Right lobe of liver (tissue), 6 donors: Measurements from ENCODE around the gene LARP6. TPM values are rescaled to one million over a fixed set of nuclear protein-coding genes. Genes with fewer than 3 reads are reported as not detected.

Experiments
- ATAC-seq, 4 donors: fragments of 200-7000 bp; cut with Tn5 transposase; one replicate each; pipeline ENCODE4 v1.9.1; 2020; ENCODE audit warnings: mild to moderate bottlenecking in 4 of 4, moderate library complexity in 4 of 4
- DNase-seq, 3 donors: peaks; one replicate each; pipeline ENCODE4 v3.0.0-alpha.2; 2020
- H3K27ac ChIP-seq, 3 donors: fragments of 200-600 bp; one replicate each; pipeline ENCODE4 v1.8.0; 2022
- H3K27me3 ChIP-seq, 2 donors: fragments of 200-600 bp; one replicate each; pipeline ENCODE4 v1.8.0; 2022
- H3K36me3 ChIP-seq, 4 donors: fragments of 200-600 bp; sonication (generic) in 1 of 4; one replicate each; pipeline versions ENCODE4 v1.5.1 to v1.8.0; 2017 to 2022; ENCODE audit warnings: control low read depth in 1 of 4
- H3K4me1 ChIP-seq, 4 donors: fragments of 200-600 bp; sonication (generic) in 1 of 4; one replicate each; pipeline versions ENCODE4 v1.5.1 to v1.8.0; 2017 to 2022; ENCODE audit warnings: control low read depth in 1 of 4
- H3K4me3 ChIP-seq, 3 donors: fragments of 200-600 bp; one replicate each; pipeline ENCODE4 v1.8.0; 2022
- H3K9me3 ChIP-seq, 4 donors: fragments of 200-600 bp; sonication (generic) in 1 of 4; one replicate each; pipeline versions ENCODE4 v1.5.1 to v1.8.0; 2017 to 2022; ENCODE audit warnings: control low read depth in 1 of 4
- CTCF ChIP-seq, 4 donors: fragments of 200-600 bp in 3 of 4; fragments of 450-650 bp in 1 of 4; IDR thresholded peaks; one replicate each; pipeline versions ENCODE4 v1.5.1 to v1.8.0; 2016 to 2022; ENCODE audit warnings: antibody characterized with exemption in 4 of 4, mild to moderate bottlenecking in 2 of 4
- POLR2A ChIP-seq: fragments of 450-650 bp; IDR thresholded peaks from one replicate; pipeline ENCODE4 v1.6.1; 2017; ENCODE audit warnings: antibody characterized with exemption, mild to moderate bottlenecking
- WGBS: methylation state at CpG from one replicate; pipeline ENCODE4 v1.1.6; 2018; ENCODE audit warnings: low coverage, low lambda C conversion rate; ENCODE audit not compliant: insufficient coverage; ENCODE audit errors: missing lambda C conversion rate; 5-methylcytosine and 5-hydroxymethylcytosine counted together
- intact Hi-C, 2 donors: fragments of 100-400 bp; cut with DNase I; formaldehyde crosslinking; loops; one replicate each; pipeline versions ENCODE4 v1.11.2 to v1.14.1; 2022
- total RNA-seq, 6 experiments: library from RNA; depleted of rRNA in 2 of 6; stranded (reverse); fragments of >200 nt in 2 of 6; fragmentation: NEBNext Ultra II Directional in 3 of 6; extraction: Animal tissue kit (Norgen Biotek cat#: 25700) in 3 of 6; gene quantifications; one replicate each; pipeline versions ENCODE4 v1.1.0 to v1.2.4, GENCODE V29; 2016 to 2023
- donor health status: DM: no; HTN: yes; CAD: no.
- donor health status: DM: no; HTN: no; CAD: no.
- donor health status: DM: no; HTN: no; CAD: no.
- donor health status: DM: no; HTN: yes; CAD: no.
- donor health status: DM: no; HTN: yes; CAD: no.

The LARP6 gene
- total RNA-seq, 6 experiments from 2014 or later: 1.3 to 13.7 (median 4.1) TPM

DNA sequence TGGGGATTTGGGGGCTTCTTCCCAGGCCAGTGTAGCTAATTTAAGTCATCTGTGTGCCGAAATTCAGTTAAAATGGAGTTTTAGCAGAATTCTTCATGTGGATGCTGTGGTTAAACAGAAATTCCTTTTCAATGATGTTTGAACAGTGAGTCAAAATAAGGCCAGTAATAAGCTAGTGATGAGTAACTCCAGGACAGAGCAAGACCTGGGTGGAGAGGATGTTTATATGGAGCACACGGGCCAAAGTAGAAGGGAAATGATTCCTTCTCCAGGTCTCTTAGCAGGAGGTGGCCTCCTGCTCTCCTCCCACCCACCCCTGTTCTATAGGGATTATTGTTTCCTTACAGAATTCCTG, 58.7 kb downstream of the LARP6 start:
- peak in 1 of 4 donors; percentile 57 for ATAC-seq
- whole genome bisulfite sequencing: 50% methylated on average over 1 of the region's 2 CpGs
- H3K4me3 ChIP-seq: no peak overlapping the region
- no peaks in the 10 kb centered on the region for H3K9me3 ChIP-seq
- TF ChIP-seq POLR2A (no peak), CTCF (IDR thresholded peaks at IDR 0.05) (no peak)
- H3K36me3 ChIP-seq: no peaks in the 10 kb centered on the region
- H3K27me3 ChIP-seq: no peaks in the 10 kb centered on the region
- no peak overlapping the region for H3K27ac ChIP-seq
- H3K4me1 ChIP-seq: peaks cover 0 to 10% (median 5%) of the 10 kb centered on the region in 4 donors
- intact Hi-C loops: no loop called here
- DNase-seq: no peak

DNA sequence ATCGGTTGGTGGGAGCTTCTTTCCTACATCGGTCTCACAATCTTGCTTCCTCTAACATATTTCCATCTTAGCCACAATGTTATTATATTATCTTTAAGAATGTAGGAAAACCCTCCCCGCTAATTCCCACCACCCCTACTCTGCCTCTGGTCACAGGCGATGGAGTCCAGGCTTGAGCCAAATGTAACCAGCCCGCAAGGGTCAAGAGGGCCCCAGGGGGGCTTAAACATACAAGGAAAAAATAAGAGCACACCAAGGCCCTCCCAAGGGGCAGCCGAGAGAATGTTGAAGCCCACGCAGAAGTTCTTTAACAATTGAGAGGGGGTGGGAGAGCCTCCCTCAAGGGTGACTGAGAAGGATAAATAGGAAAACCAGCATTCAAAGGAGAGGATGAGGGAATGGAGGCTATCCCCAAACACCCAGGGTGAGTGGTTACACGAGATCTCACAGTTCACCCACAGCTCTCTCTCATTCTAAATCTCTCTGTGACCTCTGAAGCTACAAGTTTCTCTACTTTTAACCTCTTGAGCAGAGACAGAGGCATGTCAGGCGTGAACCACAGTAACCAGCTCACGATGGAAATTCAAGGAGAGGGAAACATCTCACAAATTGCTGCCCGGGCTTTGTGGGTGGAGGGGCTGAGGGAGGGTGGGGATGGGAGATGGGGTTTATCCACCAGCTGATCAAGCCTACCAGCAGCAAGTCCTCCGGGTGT, 59.2 kb downstream of the LARP6 start:
- H3K4me3 ChIP-seq: no peak overlapping the region
- DNase-seq (no peak), ATAC-seq (no peak)
- intact Hi-C loops: no loop called here
- H3K36me3 ChIP-seq: no peaks in the 10 kb centered on the region
- H3K27me3 ChIP-seq: no peaks in the 10 kb centered on the region
- no peaks in the 10 kb centered on the region for H3K9me3 ChIP-seq
- H3K4me1 ChIP-seq: peaks cover 0 to 5% (median 2%) of the 10 kb centered on the region in 4 donors
- WGBS: 81% methylated on average over 12 of the region's 12 CpGs
- TF ChIP-seq POLR2A (no peak), CTCF (IDR thresholded peaks at IDR 0.05) (no peak)
- H3K27ac ChIP-seq: no peak overlapping the region

- intact Hi-C loops: no loop called here
Measured at GRCh38 chr15:70793694-70794093, 60.3 kb downstream of the LARP6 start.

GRCh38 chr15:70792171-70792573, 61.8 kb downstream of the LARP6 start:
- DNase-seq (no peak), ATAC-seq (no peak)
- Histone ChIP-seq H3K4me3 (no peak overlapping the region), H3K9me3 (no peaks in the 10 kb centered on the region), H3K36me3 (no peaks in the 10 kb centered on the region), H3K27me3 (no peaks in the 10 kb centered on the region), H3K27ac (no peak overlapping the region), H3K4me1 (no peaks in the 10 kb centered on the region)
- WGBS: 49% methylated on average over 2 of the region's 2 CpGs
- intact Hi-C loops: no loop called here
- no peak for TF ChIP-seq POLR2A
- TF ChIP-seq CTCF (IDR thresholded peaks at IDR 0.05): no peak

More at GRCh38 chr15:70793694-70794093, 60.3 kb downstream of the LARP6 start:
- Histone ChIP-seq H3K4me3 (no peak overlapping the region), H3K4me1 (no peaks in the 10 kb centered on the region), H3K9me3 (no peaks in the 10 kb centered on the region), H3K27ac (no peak overlapping the region), H3K27me3 (no peaks in the 10 kb centered on the region), H3K36me3 (no peaks in the 10 kb centered on the region)
- ATAC-seq: no peak
- TF ChIP-seq POLR2A (no peak), CTCF (IDR thresholded peaks at IDR 0.05) (no peak)
- WGBS: no CpG with 5 or more reads among the region's 6 CpGs
- DNase-seq: no peak
